K562 (cell line): ENCODE results near the gene PRSS8. TPM values are rescaled to one million over a fixed set of nuclear protein-coding genes. Genes with fewer than 3 reads are reported as not detected.

Experiments used
- ATAC-seq: fragments of 200-7000 bp; cut with Tn5 transposase; 3 replicates; pipeline ENCODE4 v1.9.1; 2020; ENCODE audit warnings: moderate library complexity
- BruUV-seq: library from RNA; stranded (reverse); fragments of 400-500 nt; replicated peaks from 2 replicates; lab custom pipeline; 2021; lab: Mats Ljungman, UMichigan
- CTCF ChIA-PET: fragments of 300-600 bp; formaldehyde crosslinking; extraction: SDS; loops from one replicate; lab custom pipeline; 2021; ENCODE audit warnings: low intra/inter-chr PET ratio; lab: Yijun Ruan, JAX
- POLR2A ChIA-PET: fragments of 300-600, 350-650 bp; sonication (Branson Sonifier 250); formaldehyde crosslinking; extraction: SDS; loops from one replicate; lab custom pipeline; 2021; ENCODE audit warnings: antibody characterized with exemption, inconsistent platforms; lab: Yijun Ruan, JAX
- DNase-seq, 4 experiments: peaks; one replicate each; pipeline versions ENCODE4 v3.0.0 to v3.0.0-alpha.2; 2011 to 2018; ENCODE audit warnings: low spot score in 3 of 4, mixed read lengths in 3 of 4; ENCODE audit errors: extremely low read depth in 1 of 4
- FAIRE-seq: peaks from 2 replicates; lab custom pipeline; 2011; peaks lifted over from hg19 to GRCh38; lab: Jason Lieb, UNC
- H2AFZ ChIP-seq: 2 replicates; pipeline ENCODE4 v1.6.0; 2011; ENCODE audit warnings: low read depth, low read length, control low read depth, inconsistent platforms
- H3K27ac ChIP-seq: fragments of 200-600 bp; 3 replicates; pipeline ENCODE4 v1.8.0; 2011; ENCODE audit warnings: low read depth, mild to moderate bottlenecking, control low read depth, inconsistent platforms, low read length, moderate library complexity, mixed read lengths; ENCODE audit errors: extremely low read depth
- H3K27me3 ChIP-seq, 2 experiments: fragments of 300-600 bp in 1 of 2; 2 replicates in 1 of 2; 3 replicates in 1 of 2; pipeline versions ENCODE4 v1.6.0 to v1.8.0; 2011; ENCODE audit warnings: inconsistent platforms in 2 of 2, low read length in 2 of 2, mild to moderate bottlenecking in 1 of 2, mixed read lengths in 1 of 2, moderate library complexity in 1 of 2; ENCODE audit not compliant: control insufficient read depth in 2 of 2, insufficient read depth in 2 of 2
- H3K36me3 ChIP-seq: fragments of 300-600 bp; 3 replicates; pipeline ENCODE4 v1.8.0; 2011; ENCODE audit warnings: mild to moderate bottlenecking, low read length, inconsistent platforms; ENCODE audit not compliant: control insufficient read depth, insufficient read depth
- H3K4me1 ChIP-seq, 2 experiments: fragments of 200-600 bp in 1 of 2; replicated peaks in 1 of 2; 2 replicates in 1 of 2; 3 replicates in 1 of 2; pipeline versions ENCODE4 v1.5.1 to v1.8.0; 2011; ENCODE audit warnings: inconsistent platforms in 2 of 2, low read length in 2 of 2, mild to moderate bottlenecking in 1 of 2, mixed read lengths in 1 of 2, moderate library complexity in 1 of 2; ENCODE audit not compliant: control insufficient read depth in 2 of 2, insufficient read depth in 2 of 2
- H3K4me2 ChIP-seq: 2 replicates; pipeline ENCODE4 v1.6.1; 2011; ENCODE audit warnings: low read length, control low read depth, inconsistent platforms, mixed read lengths; ENCODE audit not compliant: insufficient read depth
- H3K4me3 ChIP-seq: fragments of 200-600 bp; sonication (generic), shearing (Covaris generic); 2 replicates; pipeline ENCODE4 v1.5.1; 2016; ENCODE audit warnings: control low read depth, inconsistent platforms
- H3K79me2 ChIP-seq: fragments of 200-600 bp; 3 replicates; pipeline ENCODE4 v1.8.0; 2011; ENCODE audit warnings: low read length, inconsistent platforms; ENCODE audit not compliant: control insufficient read depth, insufficient read depth
- H3K9ac ChIP-seq, 2 experiments: 2 replicates each; pipeline versions ENCODE4 v1.6.0 to v1.6.1; 2011; ENCODE audit warnings: low read depth in 2 of 2, low read length in 2 of 2, control low read depth in 1 of 2, inconsistent platforms in 1 of 2, mild to moderate bottlenecking in 1 of 2, mixed read lengths in 1 of 2; ENCODE audit not compliant: insufficient read depth in 1 of 2
- H3K9me1 ChIP-seq: one replicate; pipeline ENCODE4 v1.6.0; 2011; ENCODE audit warnings: inconsistent platforms, mild to moderate bottlenecking, low read length, moderate library complexity; ENCODE audit not compliant: control insufficient read depth, insufficient read depth
- H3K9me3 ChIP-seq: replicated peaks from 2 replicates; pipeline ENCODE4 v1.5.1; 2011; ENCODE audit warnings: low read depth, low read length, inconsistent platforms; ENCODE audit not compliant: control insufficient read depth, insufficient read depth
- H4K20me1 ChIP-seq: replicated peaks from 2 replicates; pipeline ENCODE4 v1.6.1; 2011; ENCODE audit warnings: low read length, inconsistent platforms, mixed read lengths; ENCODE audit not compliant: control insufficient read depth, insufficient read depth
- ASH1L ChIP-seq: fragments of 450-650 bp; IDR thresholded peaks from 2 replicates; pipeline ENCODE4 v1.6.1; 2018; ENCODE audit warnings: borderline replicate concordance, mild to moderate bottlenecking, low read depth; ENCODE audit not compliant: partially characterized antibody
- CBX8 ChIP-seq: fragments of 200-600 bp; sonication (generic); IDR thresholded peaks from 2 replicates; pipeline ENCODE4 v1.6.1; 2012; ENCODE audit warnings: borderline replicate concordance, mixed run types, low read depth, mild to moderate bottlenecking, moderate library complexity, mixed read lengths, low read length, control low read depth, inconsistent platforms; ENCODE audit not compliant: poor library complexity, severe bottlenecking; ENCODE audit errors: extremely low read depth
- CEBPB ChIP-seq: fragments of 450-650 bp; IDR thresholded peaks from 2 replicates; pipeline ENCODE4 v1.6.1; 2016; ENCODE audit warnings: missing genetic modification characterization, missing compliant biosample characterization
- CEBPG ChIP-seq, 3 experiments: fragments of 200-800 bp in 1 of 3; sonication (Bioruptor generic) in 1 of 3; sonication (generic) in 1 of 3; formaldehyde crosslinking in 1 of 3; IDR thresholded peaks in 2 of 3; conservative IDR thresholded peaks in 1 of 3; 2 replicates each; pipeline versions ENCODE4 v1.6.1 to v1.8.0; 2016 to 2022; ENCODE audit warnings: missing compliant biosample characterization in 2 of 3, missing genetic modification characterization in 2 of 3, mild to moderate bottlenecking in 1 of 3, missing genetic modification reagents in 1 of 3
- ETV5 ChIP-seq: sonication (generic); formaldehyde crosslinking; IDR thresholded peaks from 2 replicates; pipeline ENCODE4 v1.4.0; 2020; ENCODE audit warnings: low read depth, mild to moderate bottlenecking, missing genetic modification reagents
- GATAD2A ChIP-seq: fragments of 450-650 bp; IDR thresholded peaks from 2 replicates; pipeline ENCODE4 v1.6.1; 2017
- PHF8 ChIP-seq: fragments of 200-600 bp; sonication (generic); IDR thresholded peaks from 2 replicates; pipeline ENCODE4 v1.6.1; 2012; ENCODE audit warnings: mixed run types, mild to moderate bottlenecking, inconsistent platforms, low read length, moderate library complexity, borderline replicate concordance
- RFX5 ChIP-seq: IDR thresholded peaks from 2 replicates; pipeline ENCODE4 v1.6.1; 2011; ENCODE audit warnings: low read depth, mild to moderate bottlenecking, improper control_type of control experiment, low read length
- ZNF140 ChIP-seq: fragments of 250-450 bp; sonication (Bioruptor Pico); IDR thresholded peaks from 2 replicates; pipeline ENCODE4 v1.8.0; 2021; ENCODE audit warnings: moderate library complexity, mild to moderate bottlenecking, inconsistent platforms
- WGBS: fragments of 100-300 bp; shearing (Covaris generic); methylation state at CpG from one replicate; pipeline ENCODE4 v1.1.6; 2016; ENCODE audit warnings: low coverage, mixed read lengths; ENCODE audit not compliant: insufficient coverage; ENCODE audit errors: missing lambda C conversion rate; 5-methylcytosine and 5-hydroxymethylcytosine counted together
- in situ Hi-C: fragments of 300-500 bp; cut with MboI; formaldehyde crosslinking; loops from 4 replicates; pipeline ENCODE4 v1.15.0; 2018; ENCODE audit warnings: inconsistent platforms, mixed read lengths
- intact Hi-C: fragments of 100-400 bp; cut with micrococcal nuclease; formaldehyde crosslinking; loops from 2 replicates; pipeline ENCODE4 v1.14.2; 2022
- polyA plus RNA-seq, 8 experiments: library from polyadenylated mRNA; depleted of rRNA in 4 of 8; stranded (reverse) in 5 of 8; unstranded in 3 of 8; fragments of >200 nt; fragmentation: Nextera tagmentation in 2 of 8; fragmentation: Illumina TruSeq in 1 of 8; extraction: Ambion mirVana in 2 of 8; extraction: Trizol in 1 of 8; gene quantifications; 2 replicates each; pipeline versions ENCODE4 v1.2.1 to v1.2.3, GENCODE V29; 2011 to 2014; ENCODE audit warnings: inconsistent platforms in 1 of 8, missing spikeins in 1 of 8
- total RNA-seq, 7 experiments: library from RNA; depleted of rRNA in 6 of 7; stranded (reverse); fragments of >200 nt in 6 of 7; fragmentation: Illumina TruSeq in 2 of 7; extraction: Trizol in 2 of 7; gene quantifications; 2 replicates each; pipeline versions ENCODE4 v1.2.1 to v1.2.3, GENCODE V29; 2011 to 2021; ENCODE audit warnings: low replicate concordance in 1 of 7

The PRSS8 gene
- total and polyA plus RNA-seq, 9 of the 15 experiments (the other 6 are each of a cell fraction or from before 2014, with no cell fraction given) = 0.25 to 3.9 (median 1.3) TPM; not detected in 1

GRCh38 chr16:31168848-31169247 lies 33.3 kb upstream of the PRSS8 start:
- Histone ChIP-seq H3K27ac (no peak overlapping the region), H4K20me1 (no peaks in the 10 kb centered on the region), H3K9ac (no peak overlapping the region), H3K79me2 (no peaks in the 10 kb centered on the region)
- POLR2A ChIA-PET = interaction anchor here (2.9 kb wide), 1 partner anchor 11 kb away, joined by 22 read pairs; the partner anchor contains the start of gene FUS
- in situ Hi-C loops (no loop called here), intact Hi-C loops (no loop called here)
- ATAC-seq = no peak
- BruUV-seq = no TSS peak
- DNase-seq = no peak
- no peak for TF ChIP-seq CBX8
- TF ChIP-seq, all 486 proteins: peak for 0
- CTCF ChIA-PET = no interaction called here
- Histone ChIP-seq H3K27me3 (no peaks in the 10 kb centered on the region), H3K9me3 (no peaks in the 10 kb centered on the region), H3K36me3 (no peaks in the 10 kb centered on the region), H3K4me2 (no peak overlapping the region), H3K4me3 (no peak overlapping the region), H3K4me1 (peaks cover 0 to 3% of the 10 kb centered on the region in 2 experiments; a peak in 3 of 5 replicates), H3K9me1 (no peaks in the 10 kb centered on the region), H2AFZ (no peak overlapping the region)
- WGBS = 43% methylated on average over 1 of the region's 2 CpGs
- FAIRE-seq = no peak

- H3K4me1 ChIP-seq = peaks cover 0 to 3% of the 10 kb centered on the region in 2 experiments; a peak in 3 of 5 replicates
- no peak overlapping the region for H3K27ac ChIP-seq
- H3K27me3 ChIP-seq = no peaks in the 10 kb centered on the region
- FAIRE-seq (no peak), ATAC-seq (no peak), DNase-seq (no peak)
- TF ChIP-seq ASH1L = no peak
- TF ChIP-seq PHF8 = no peak
- no peak for TF ChIP-seq RFX5
- no peak for TF ChIP-seq CEBPG (CRISPR knock-in tag; IDR thresholded peaks at IDR 0.05)
- TF ChIP-seq CEBPG (tag; conservative IDR thresholded peaks at IDR 0.05 in 1 of 2, IDR thresholded peaks at IDR 0.05 in 1 of 2) = no peak
- peak; percentile 55 for TF ChIP-seq CEBPB (tag)
- TF ChIP-seq ZNF140 (CRISPR knock-in tag) = no peak
- TF ChIP-seq GATAD2A = no peak
- TF ChIP-seq ETV5 (CRISPR knock-in tag) = no peak
- no TSS peak for BruUV-seq
- no peak overlapping the region for H3K4me2 ChIP-seq
- CTCF ChIA-PET = no interaction called here
- POLR2A ChIA-PET = interaction anchor here (2.9 kb wide), 1 partner anchor 12 kb away, joined by 22 read pairs; the partner anchor contains the start of gene FUS
- WGBS = 58% methylated on average over 5 of the region's 8 CpGs
- no peaks in the 10 kb centered on the region for H3K9me3 ChIP-seq
- H3K9me1 ChIP-seq = no peaks in the 10 kb centered on the region
- H3K9ac ChIP-seq = no peak overlapping the region
- intact Hi-C loops (no loop called here), in situ Hi-C loops (no loop called here)
- no peak overlapping the region for H2AFZ ChIP-seq
- no peaks in the 10 kb centered on the region for H3K36me3 ChIP-seq
- H4K20me1 ChIP-seq = no peaks in the 10 kb centered on the region
- H3K4me3 ChIP-seq = no peak overlapping the region
- H3K79me2 ChIP-seq = no peaks in the 10 kb centered on the region
Measured at GRCh38 chr16:31167315-31167714, 31.8 kb upstream of the PRSS8 start.
